ENCODE results near the gene AUP1. TPM values are rescaled to one million over a fixed set of nuclear protein-coding genes. Genes with fewer than 3 reads are reported as not detected.

The AUP1 gene
- total and polyA plus RNA-seq, 7 donors = 46.5 to 178 (median 82.0) TPM

- intact Hi-C loops (cut with DNase I) = no loop called here
- Histone ChIP-seq H3K36me3 (no peaks in the 10 kb centered on the region), H3K9me3 (no peaks in the 10 kb centered on the region), H3K27ac (no peak overlapping the region), H3K4me1 (peaks cover 0 to 15% (median 11%) of the 10 kb centered on the region in 4 donors), H3K27me3 (no peaks in the 10 kb centered on the region), H3K4me3 (no peak overlapping the region)
- no peak for DNase-seq
- TF ChIP-seq POLR2AphosphoS5 (IDR thresholded peaks at IDR 0.05) (no peak), EP300 (IDR thresholded peaks at IDR 0.05) (no peak), POLR2A (IDR thresholded peaks at IDR 0.05) (no peak)
- TF ChIP-seq, protein P1, sequence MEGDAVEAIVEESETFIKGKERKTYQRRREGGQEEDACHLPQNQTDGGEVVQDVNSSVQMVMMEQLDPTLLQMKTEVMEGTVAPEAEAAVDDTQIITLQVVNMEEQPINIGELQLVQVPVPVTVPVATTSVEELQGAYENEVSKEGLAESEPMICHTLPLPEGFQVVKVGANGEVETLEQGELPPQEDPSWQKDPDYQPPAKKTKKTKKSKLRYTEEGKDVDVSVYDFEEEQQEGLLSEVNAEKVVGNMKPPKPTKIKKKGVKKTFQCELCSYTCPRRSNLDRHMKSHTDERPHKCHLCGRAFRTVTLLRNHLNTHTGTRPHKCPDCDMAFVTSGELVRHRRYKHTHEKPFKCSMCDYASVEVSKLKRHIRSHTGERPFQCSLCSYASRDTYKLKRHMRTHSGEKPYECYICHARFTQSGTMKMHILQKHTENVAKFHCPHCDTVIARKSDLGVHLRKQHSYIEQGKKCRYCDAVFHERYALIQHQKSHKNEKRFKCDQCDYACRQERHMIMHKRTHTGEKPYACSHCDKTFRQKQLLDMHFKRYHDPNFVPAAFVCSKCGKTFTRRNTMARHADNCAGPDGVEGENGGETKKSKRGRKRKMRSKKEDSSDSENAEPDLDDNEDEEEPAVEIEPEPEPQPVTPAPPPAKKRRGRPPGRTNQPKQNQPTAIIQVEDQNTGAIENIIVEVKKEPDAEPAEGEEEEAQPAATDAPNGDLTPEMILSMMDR (IDR thresholded peaks at IDR 0.05) = no peak
- 60 to 88% methylated on average over 1 of the region's 1 CpG for WGBS, 2 donors
Observed at GRCh38 chr2:74571058-74571457, 41.6 kb upstream of the AUP1 start.

DNA sequence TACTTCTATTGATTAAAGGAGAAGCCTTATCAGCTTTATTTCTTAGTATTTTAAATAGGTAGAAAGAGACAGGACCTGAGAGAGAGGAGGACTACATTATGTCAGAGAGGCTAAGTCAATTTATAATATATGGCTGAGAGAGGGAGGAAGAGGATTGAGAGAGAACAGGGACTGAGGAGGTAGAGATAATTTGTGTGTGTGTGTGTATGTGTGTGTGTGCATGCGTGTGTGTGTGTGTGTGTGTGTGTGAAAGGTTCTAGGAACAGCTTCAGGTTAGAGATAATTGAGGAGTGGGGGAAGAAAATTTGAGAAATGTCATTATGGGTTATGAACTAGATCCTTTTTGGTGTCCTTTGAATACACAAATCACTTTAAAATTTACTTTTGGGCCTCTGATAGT is 40.2 kb upstream of the AUP1 start:
- Histone ChIP-seq H3K4me3 (no peak overlapping the region), H3K27ac (no peak overlapping the region), H3K9me3 (no peaks in the 10 kb centered on the region), H3K36me3 (no peaks in the 10 kb centered on the region), H3K4me1 (peaks cover 0 to 15% (median 11%) of the 10 kb centered on the region in 4 donors), H3K27me3 (no peaks in the 10 kb centered on the region)
- TF ChIP-seq, protein P1 (IDR thresholded peaks at IDR 0.05) = no peak
- no peak for TF ChIP-seq POLR2AphosphoS5 (IDR thresholded peaks at IDR 0.05)
- TF ChIP-seq EP300 (IDR thresholded peaks at IDR 0.05) = no peak
- no peak for TF ChIP-seq POLR2A (IDR thresholded peaks at IDR 0.05)
- 91 to 95% methylated on average over 1 of the region's 1 CpG for WGBS, 2 donors
- no peak for DNase-seq
- intact Hi-C loops (cut with DNase I) = no loop called here

DNA sequence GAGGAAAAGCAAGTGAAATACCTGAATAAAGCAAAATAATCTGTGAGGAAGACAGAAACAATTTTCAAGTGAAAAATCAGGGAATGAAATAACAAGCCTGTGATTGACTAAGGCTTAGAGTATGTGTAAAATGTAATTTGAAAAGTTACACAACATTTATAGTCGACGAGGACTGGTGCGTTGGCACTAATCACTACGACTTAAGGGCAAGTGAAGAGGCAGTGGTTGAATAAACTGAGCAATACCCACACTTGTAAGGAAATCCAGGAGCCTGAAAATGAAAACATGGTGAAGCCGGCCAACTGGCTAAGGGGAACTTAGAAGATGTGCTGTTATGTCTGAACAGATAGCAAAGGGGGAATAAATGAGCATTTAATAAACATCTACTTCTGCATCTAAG is 38.4 kb upstream of the AUP1 start:
- Histone ChIP-seq H3K36me3 (no peaks in the 10 kb centered on the region), H3K9me3 (no peaks in the 10 kb centered on the region), H3K4me3 (no peak overlapping the region), H3K27ac (peak overlapping the region in 3 of 4 donors; percentile 65 to 68 (median 67)), H3K4me1 (peaks cover 0 to 15% (median 11%) of the 10 kb centered on the region in 4 donors), H3K27me3 (no peaks in the 10 kb centered on the region)
- 86 to 88% methylated on average over 5 of the region's 5 CpGs for WGBS, 2 donors
- TF ChIP-seq, protein P1 (IDR thresholded peaks at IDR 0.05) = no peak
- no peak for TF ChIP-seq POLR2A (IDR thresholded peaks at IDR 0.05)
- no peak for TF ChIP-seq EP300 (IDR thresholded peaks at IDR 0.05)
- peak in 1 of 4 donors; percentile 16 for TF ChIP-seq POLR2AphosphoS5 (IDR thresholded peaks at IDR 0.05)
- intact Hi-C loops (cut with DNase I) = no loop called here
- peak; percentile 63 for DNase-seq

DNA sequence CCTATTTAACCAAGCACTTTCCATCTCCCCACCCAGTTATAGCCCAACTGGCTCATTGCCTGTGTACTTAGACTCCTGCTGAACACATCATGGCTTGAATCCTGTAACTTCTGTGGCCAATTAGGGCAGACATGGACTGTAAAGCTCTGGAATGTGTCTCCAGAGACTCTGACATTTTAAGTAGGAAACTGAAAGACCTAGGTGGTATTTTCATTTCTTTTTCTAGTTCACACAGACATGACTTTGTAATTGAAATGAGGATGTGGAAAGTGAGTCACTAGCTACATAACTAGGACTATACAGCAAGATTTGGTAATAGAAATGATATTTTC is 37.2 kb upstream of the AUP1 start:
- no peaks in the 10 kb centered on the region for H3K9me3 ChIP-seq

More for the DNA sequence above, 37.2 kb upstream of the AUP1 start:
- intact Hi-C loops (cut with DNase I) = no loop called here
- no peak overlapping the region for H3K4me3 ChIP-seq
- H3K27ac ChIP-seq = peak overlapping the region in 3 of 4 donors; percentile 65 to 68 (median 67)
- peaks cover 0 to 4% (median 0%) of the 10 kb centered on the region in 3 donors for H3K27me3 ChIP-seq
- TF ChIP-seq, protein P1 (IDR thresholded peaks at IDR 0.05) = no peak
- peak in 1 of 4 donors; percentile 29 for TF ChIP-seq POLR2AphosphoS5 (IDR thresholded peaks at IDR 0.05)
- no peak for DNase-seq
- H3K4me1 ChIP-seq = peaks cover 0 to 15% (median 11%) of the 10 kb centered on the region in 4 donors
- no peaks in the 10 kb centered on the region for H3K36me3 ChIP-seq
